OCI-LY7 (cell line): ENCODE measurements around the gene BNIP3. TPM values are rescaled to one million over a fixed set of nuclear protein-coding genes. Genes with fewer than 3 reads are reported as not detected.
A peak's percentile ranks its signal among the peaks of the same experiment; 100 is the strongest.
"Not testable (repeated sequence)": the region's sequence is repeated elsewhere in the genome, so short reads cannot be mapped to it uniquely, and the experiment has no call there.

ENCODE experiments used
- BruUV-seq: library from RNA; stranded (reverse); fragments of 400-500 nt; replicated peaks from 2 replicates; lab custom pipeline; 2021; lab: Mats Ljungman, UMichigan
- CTCF ChIA-PET: fragments of 300-600 bp; sonication (Branson Sonifier 250); formaldehyde crosslinking; loops from one replicate; lab custom pipeline; 2022; ENCODE audit warnings: antibody characterized with exemption; ENCODE audit not compliant: unreplicated experiment; lab: Charles Lee
- POLR2A ChIA-PET: fragments of 300-600 bp; sonication (Branson Sonifier 250); formaldehyde crosslinking; loops from one replicate; lab custom pipeline; 2022; ENCODE audit warnings: antibody characterized with exemption; lab: Charles Lee
- DNase-seq: peaks from one replicate; pipeline ENCODE4 v3.0.0-alpha.2; 2015; ENCODE audit warnings: low spot score
- H2AFZ ChIP-seq: fragments of 200-600 bp; sonication (generic), shearing (Covaris generic); 2 replicates; pipeline ENCODE4 v1.6.1; 2014; ENCODE audit warnings: mild to moderate bottlenecking, antibody characterized with exemption, low read length, moderate library complexity
- H3K27ac ChIP-seq: fragments of 200-600 bp; sonication (generic); 2 replicates; pipeline ENCODE4 v1.5.1; 2014; ENCODE audit warnings: mixed run types, low read depth, mild to moderate bottlenecking, moderate library complexity, low read length, inconsistent platforms; ENCODE audit not compliant: poor library complexity, severe bottlenecking
- H3K36me3 ChIP-seq: fragments of 200-600 bp; sonication (generic); 2 replicates; pipeline ENCODE4 v1.6.1; 2014; ENCODE audit warnings: mild to moderate bottlenecking, antibody characterized with exemption, low read length, moderate library complexity, mixed read lengths; ENCODE audit not compliant: insufficient read depth
- H3K4me1 ChIP-seq: fragments of 200-600 bp; sonication (generic); 2 replicates; pipeline ENCODE4 v1.5.1; 2014; ENCODE audit warnings: mild to moderate bottlenecking, low read length; ENCODE audit not compliant: insufficient read depth, poor library complexity, severe bottlenecking
- H3K4me2 ChIP-seq: fragments of 200-600 bp; sonication (generic); 2 replicates; pipeline ENCODE4 v1.6.1; 2014; ENCODE audit warnings: mild to moderate bottlenecking, low read length
- H3K4me3 ChIP-seq: fragments of 200-600 bp; sonication (generic); 2 replicates; pipeline ENCODE4 v1.5.1; 2014; ENCODE audit warnings: mild to moderate bottlenecking, low read depth, low read length; ENCODE audit not compliant: poor library complexity, severe bottlenecking
- H3K79me2 ChIP-seq: fragments of 200-600 bp; sonication (generic); 2 replicates; pipeline ENCODE4 v1.6.1; 2016; ENCODE audit warnings: low read depth, mild to moderate bottlenecking, low read length, moderate library complexity, mixed read lengths; ENCODE audit not compliant: insufficient read depth
- H3K9me2 ChIP-seq: fragments of 200-600 bp; sonication (generic); 2 replicates; pipeline ENCODE4 v1.6.1; 2016; ENCODE audit warnings: mild to moderate bottlenecking, low read length, mixed read lengths; ENCODE audit not compliant: insufficient read depth
- H3K9me3 ChIP-seq: fragments of 200-600 bp; sonication (generic); 2 replicates; pipeline ENCODE4 v1.6.1; 2014; ENCODE audit warnings: mild to moderate bottlenecking, mixed run types, low read length, mixed read lengths
- H4K20me1 ChIP-seq: fragments of 200-600 bp; sonication (generic); 2 replicates; pipeline ENCODE4 v1.6.1; 2014; ENCODE audit warnings: mild to moderate bottlenecking, antibody characterized with exemption, low read length, moderate library complexity, mixed read lengths; ENCODE audit not compliant: insufficient read depth
- EZH2phosphoT487 ChIP-seq: fragments of 200-600 bp; sonication (generic); IDR thresholded peaks from 2 replicates; pipeline ENCODE4 v1.6.1; 2018; ENCODE audit warnings: low read depth, borderline replicate concordance, mild to moderate bottlenecking, mixed run types, antibody characterized with exemption, low read length, moderate library complexity, mixed read lengths
- intact Hi-C: fragments of 100-400 bp; cut with micrococcal nuclease; formaldehyde crosslinking; loops from one replicate; pipeline ENCODE4 v1.10.0; 2022; ENCODE audit not compliant: unreplicated experiment
- total RNA-seq, 2 experiments: library from RNA; depleted of rRNA in 1 of 2; stranded (reverse); fragments of >200 nt in 1 of 2; shearing (Covaris generic) in 1 of 2; gene quantifications; 2 replicates each; pipeline ENCODE4 v1.2.3, GENCODE V29; 2014 to 2022
- TF ChIP-seq, protein P1 (sequence below): fragments of 200-600 bp; sonication (generic); conservative IDR thresholded peaks from 2 replicates; pipeline ENCODE4 v1.5.1; 2014; ENCODE audit warnings: mild to moderate bottlenecking, antibody characterized with exemption, low read length, moderate library complexity, mixed read lengths

Gene BNIP3
- total RNA-seq, 2 experiments from 2014 or later = 60.1 to 99.8 TPM

GRCh38 chr10:131955591-131956340 is 26.0 kb downstream of the BNIP3 start:
- CTCF ChIA-PET = no interaction called here
- no peaks in the 10 kb centered on the region for H3K9me2 ChIP-seq
- POLR2A ChIA-PET = no interaction called here
- intact Hi-C loops = no loop called here
- H3K4me2 ChIP-seq = no peak overlapping the region
- peaks cover 63% of the 10 kb centered on the region for H3K36me3 ChIP-seq
- H3K4me3 ChIP-seq = no peak overlapping the region
- BruUV-seq = TSS peak; percentile 70
- H3K9me3 ChIP-seq = no peaks in the 10 kb centered on the region
- no peak overlapping the region for H2AFZ ChIP-seq
- no peak for DNase-seq
- TF ChIP-seq EZH2phosphoT487 = no peak
- TF ChIP-seq, protein P1, sequence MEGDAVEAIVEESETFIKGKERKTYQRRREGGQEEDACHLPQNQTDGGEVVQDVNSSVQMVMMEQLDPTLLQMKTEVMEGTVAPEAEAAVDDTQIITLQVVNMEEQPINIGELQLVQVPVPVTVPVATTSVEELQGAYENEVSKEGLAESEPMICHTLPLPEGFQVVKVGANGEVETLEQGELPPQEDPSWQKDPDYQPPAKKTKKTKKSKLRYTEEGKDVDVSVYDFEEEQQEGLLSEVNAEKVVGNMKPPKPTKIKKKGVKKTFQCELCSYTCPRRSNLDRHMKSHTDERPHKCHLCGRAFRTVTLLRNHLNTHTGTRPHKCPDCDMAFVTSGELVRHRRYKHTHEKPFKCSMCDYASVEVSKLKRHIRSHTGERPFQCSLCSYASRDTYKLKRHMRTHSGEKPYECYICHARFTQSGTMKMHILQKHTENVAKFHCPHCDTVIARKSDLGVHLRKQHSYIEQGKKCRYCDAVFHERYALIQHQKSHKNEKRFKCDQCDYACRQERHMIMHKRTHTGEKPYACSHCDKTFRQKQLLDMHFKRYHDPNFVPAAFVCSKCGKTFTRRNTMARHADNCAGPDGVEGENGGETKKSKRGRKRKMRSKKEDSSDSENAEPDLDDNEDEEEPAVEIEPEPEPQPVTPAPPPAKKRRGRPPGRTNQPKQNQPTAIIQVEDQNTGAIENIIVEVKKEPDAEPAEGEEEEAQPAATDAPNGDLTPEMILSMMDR = no peak
- H3K27ac ChIP-seq = no peak overlapping the region
- no peaks in the 10 kb centered on the region for H3K4me1 ChIP-seq
- no peaks in the 10 kb centered on the region for H3K79me2 ChIP-seq
- H4K20me1 ChIP-seq = no peaks in the 10 kb centered on the region

- Histone ChIP-seq H3K4me3 (no peak overlapping the region), H3K4me2 (no peak overlapping the region), H3K27ac (no peak overlapping the region), H3K4me1 (no peaks in the 10 kb centered on the region), H3K36me3 (peaks cover 67% of the 10 kb centered on the region), H3K79me2 (no peaks in the 10 kb centered on the region), H4K20me1 (no peaks in the 10 kb centered on the region), H2AFZ (no peak overlapping the region), H3K9me3 (no peaks in the 10 kb centered on the region), H3K9me2 (no peaks in the 10 kb centered on the region)
- no peak for DNase-seq
- intact Hi-C loops = no loop called here
- POLR2A ChIA-PET = interaction anchor here (0.6 kb wide), 1 partner anchor 12 kb away, joined by 4 read pairs; no protein-coding TSS in a partner anchor
- TF ChIP-seq, protein P1 = no peak
- no peak for TF ChIP-seq EZH2phosphoT487
- CTCF ChIA-PET = no interaction called here
- no TSS peak for BruUV-seq
These were observed 27.3 kb downstream of the BNIP3 start for GRCh38 chr10:131954356-131954965.

DNA sequence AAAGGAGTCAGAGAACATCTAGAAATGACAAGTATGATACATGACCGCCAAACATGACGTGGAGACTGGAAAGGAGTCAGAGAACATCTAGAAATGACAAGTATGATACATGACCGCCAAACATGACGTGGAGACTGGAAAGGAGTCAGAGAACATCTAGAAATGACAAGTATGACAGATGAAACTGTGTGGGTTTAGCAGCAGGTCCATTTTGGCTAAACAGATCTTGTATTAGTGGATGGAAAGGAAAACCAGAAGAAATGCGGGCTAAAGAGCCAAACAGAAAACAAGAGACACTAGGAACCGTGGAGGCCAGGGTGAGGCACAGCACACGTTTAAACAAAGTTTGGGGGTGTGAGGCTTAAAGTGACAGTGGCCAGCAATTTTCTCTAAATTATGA is 31.8 kb downstream of the BNIP3 start:
- H4K20me1 ChIP-seq, BruUV-seq, CTCF ChIA-PET, H3K9me2 ChIP-seq, H3K27ac ChIP-seq, H3K79me2 ChIP-seq, DNase-seq, H3K9me3 ChIP-seq, intact Hi-C loops, H3K4me1 ChIP-seq, POLR2A ChIA-PET, H2AFZ ChIP-seq, H3K4me3 ChIP-seq, H3K4me2 ChIP-seq: not testable (repeated sequence)
- peaks cover 80% of the 10 kb centered on the region for H3K36me3 ChIP-seq
